NT2/D1 (cell line): ENCODE results near the gene CCDC57.

Experiments used
- SUZ12 ChIP-seq: IDR thresholded peaks from 2 replicates; pipeline ENCODE4 v1.6.1; 2011; ENCODE audit not compliant: insufficient read length, insufficient read depth; ENCODE audit errors: extremely low read depth
- ZNF274 ChIP-seq: IDR thresholded peaks from 2 replicates; pipeline ENCODE4 v1.6.1; 2011; ENCODE audit warnings: mild to moderate bottlenecking, low read depth, low read length

DNA sequence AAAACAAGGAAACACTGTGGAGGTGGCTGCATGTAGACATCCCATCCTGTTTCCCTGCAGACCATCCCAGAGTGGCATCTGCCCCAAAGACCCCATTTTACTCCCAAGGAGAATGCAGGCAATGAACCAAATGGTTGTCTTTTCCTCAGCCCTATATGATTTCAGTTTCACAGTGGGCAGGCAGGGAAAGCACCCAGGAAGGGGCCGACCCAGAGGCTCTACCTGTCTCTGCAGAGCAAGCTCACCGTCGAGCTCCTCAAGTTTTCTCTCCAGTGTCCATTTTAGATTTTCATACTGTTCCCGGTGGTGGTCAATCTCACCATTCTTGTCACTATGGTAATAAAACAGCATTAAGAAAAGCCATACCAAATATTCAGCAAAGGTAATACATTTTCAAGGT is 14.6 kb downstream of the CCDC57 start:
- TF ChIP-seq ZNF274 (no peak), SUZ12 (no peak)
